HUES6 (cell line): ENCODE measurements around the gene JAZF1.
"Not testable (repeated sequence)": the region's sequence is repeated elsewhere in the genome, so short reads cannot be mapped to it uniquely, and the experiment has no call there.

Source experiments
- H3K27ac ChIP-seq: 2 replicates; pipeline ENCODE4 v1.7.0; 2013; ENCODE audit warnings: low read depth, mild to moderate bottlenecking, low read length, inconsistent platforms
- H3K27me3 ChIP-seq: 2 replicates; pipeline ENCODE4 v1.6.1; 2013; ENCODE audit warnings: low read length; ENCODE audit not compliant: control insufficient read depth, insufficient read depth
- H3K36me3 ChIP-seq: 2 replicates; pipeline ENCODE4 v1.6.1; 2013; ENCODE audit warnings: low read length; ENCODE audit not compliant: control insufficient read depth, insufficient read depth
- H3K4me1 ChIP-seq: 2 replicates; pipeline ENCODE4 v1.6.1; 2013; ENCODE audit warnings: low read length; ENCODE audit not compliant: control insufficient read depth, insufficient read depth
- H3K4me3 ChIP-seq: 2 replicates; pipeline ENCODE4 v1.5.1; 2013; ENCODE audit warnings: low read depth, low read length
- H3K9ac ChIP-seq: one replicate; pipeline ENCODE4 v1.6.1; 2013; ENCODE audit warnings: mild to moderate bottlenecking, low read length
- H3K9me3 ChIP-seq: 2 replicates; pipeline ENCODE4 v1.6.1; 2013; ENCODE audit warnings: low read depth, low read length; ENCODE audit not compliant: control insufficient read depth, insufficient read depth

Gene JAZF1

DNA sequence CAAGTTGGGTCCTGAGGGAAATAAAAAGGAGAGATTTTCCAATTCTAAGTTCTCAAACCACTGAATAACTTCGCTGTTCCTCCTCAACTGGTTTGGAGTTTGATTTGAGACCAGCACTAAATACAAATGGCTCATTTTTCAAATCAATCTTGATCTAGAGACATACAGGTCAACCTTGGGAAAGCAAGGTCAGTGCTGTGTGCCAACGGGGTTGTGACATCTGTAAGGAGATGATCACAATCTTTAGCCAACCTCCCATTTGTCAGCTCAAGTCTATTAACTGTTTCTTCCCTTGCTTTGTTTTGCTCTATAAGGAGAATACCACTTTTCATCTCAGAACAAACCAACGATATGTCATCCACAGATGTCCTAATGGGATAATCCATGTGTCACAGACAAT is 309.5 kb downstream of the JAZF1 start:
- Histone ChIP-seq H3K27me3 (no peaks in the 10 kb centered on the region), H3K4me1 (peaks cover 11% of the 10 kb centered on the region), H3K27ac (no peak overlapping the region), H3K36me3 (no peaks in the 10 kb centered on the region), H3K9me3 (no peaks in the 10 kb centered on the region), H3K9ac (no peak overlapping the region), H3K4me3 (no peak overlapping the region)

DNA sequence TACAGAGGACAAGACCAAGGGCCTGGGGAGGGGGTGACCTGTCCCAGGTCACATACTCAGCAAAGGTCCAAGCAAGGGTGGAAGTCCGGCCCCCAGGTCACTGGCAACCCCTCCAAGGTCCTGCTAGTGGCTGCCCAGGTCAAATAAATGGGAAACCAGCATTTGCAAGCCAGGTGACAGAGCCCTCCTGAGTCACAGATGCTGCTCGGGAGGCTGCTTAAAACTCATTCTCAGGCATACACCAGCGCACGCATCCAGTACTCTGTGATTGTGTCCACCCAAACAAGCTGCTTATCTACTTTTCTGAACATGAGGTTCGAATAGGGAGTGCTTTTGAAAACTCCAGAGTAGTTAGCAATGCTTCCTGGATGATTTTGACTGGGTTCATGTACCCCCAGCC is 310.0 kb downstream of the JAZF1 start:
- H3K9me3 ChIP-seq: no peaks in the 10 kb centered on the region
- no peaks in the 10 kb centered on the region for H3K27me3 ChIP-seq
- H3K4me3 ChIP-seq: no peak overlapping the region
- no peak overlapping the region for H3K27ac ChIP-seq
- H3K4me1 ChIP-seq: peaks cover 11% of the 10 kb centered on the region
- no peaks in the 10 kb centered on the region for H3K36me3 ChIP-seq
- no peak overlapping the region for H3K9ac ChIP-seq

DNA sequence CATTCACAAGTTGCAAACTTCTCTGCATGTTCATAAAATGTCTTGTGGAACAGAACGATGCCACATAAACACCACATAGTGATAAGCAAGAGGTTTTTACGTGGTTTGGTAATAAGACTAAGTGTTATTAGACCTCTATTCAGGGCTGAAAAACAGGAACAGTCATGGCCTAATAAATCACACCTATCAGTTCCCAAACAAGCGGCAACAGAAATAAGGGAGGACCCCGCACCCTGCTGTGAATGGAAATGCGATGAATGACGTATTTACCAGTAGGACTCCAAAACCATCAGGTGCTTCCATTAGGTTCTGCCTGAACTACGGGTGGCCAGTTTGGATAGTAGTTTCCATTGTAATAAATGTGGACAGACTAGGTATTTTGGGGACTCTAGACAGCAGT is 311.5 kb downstream of the JAZF1 start:
- no peak overlapping the region for H3K9ac ChIP-seq
- peaks cover 11% of the 10 kb centered on the region for H3K4me1 ChIP-seq
- H3K27me3 ChIP-seq: no peaks in the 10 kb centered on the region
- H3K27ac ChIP-seq: no peak overlapping the region
- H3K36me3 ChIP-seq: no peaks in the 10 kb centered on the region
- no peak overlapping the region for H3K4me3 ChIP-seq
- H3K9me3 ChIP-seq: no peaks in the 10 kb centered on the region

DNA sequence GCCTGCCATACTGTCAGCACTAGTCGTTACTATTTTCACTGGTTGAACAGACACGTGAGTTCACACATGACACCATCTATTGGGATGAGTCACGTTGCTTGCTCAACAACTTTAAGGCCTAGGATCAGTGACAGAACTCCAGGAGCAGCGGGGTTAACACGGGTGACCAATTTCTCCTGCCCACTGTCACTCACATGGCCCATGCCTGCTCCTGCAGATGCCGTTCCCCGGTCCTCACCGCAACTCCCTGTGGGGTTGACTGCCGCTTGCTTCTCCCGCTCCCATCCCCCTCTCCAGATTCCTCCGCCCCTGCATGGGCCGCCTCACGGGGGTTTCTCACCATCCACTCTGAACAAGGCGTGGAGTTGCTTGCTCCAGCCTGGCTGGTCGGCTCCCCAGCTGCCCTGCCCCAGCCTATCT is 312.5 kb downstream of the JAZF1 start:
- Histone ChIP-seq H3K9ac (no peak overlapping the region), H3K4me1 (peaks cover 11% of the 10 kb centered on the region), H3K36me3 (no peaks in the 10 kb centered on the region), H3K4me3 (no peak overlapping the region), H3K9me3 (no peaks in the 10 kb centered on the region), H3K27ac (no peak overlapping the region), H3K27me3 (no peaks in the 10 kb centered on the region)

DNA sequence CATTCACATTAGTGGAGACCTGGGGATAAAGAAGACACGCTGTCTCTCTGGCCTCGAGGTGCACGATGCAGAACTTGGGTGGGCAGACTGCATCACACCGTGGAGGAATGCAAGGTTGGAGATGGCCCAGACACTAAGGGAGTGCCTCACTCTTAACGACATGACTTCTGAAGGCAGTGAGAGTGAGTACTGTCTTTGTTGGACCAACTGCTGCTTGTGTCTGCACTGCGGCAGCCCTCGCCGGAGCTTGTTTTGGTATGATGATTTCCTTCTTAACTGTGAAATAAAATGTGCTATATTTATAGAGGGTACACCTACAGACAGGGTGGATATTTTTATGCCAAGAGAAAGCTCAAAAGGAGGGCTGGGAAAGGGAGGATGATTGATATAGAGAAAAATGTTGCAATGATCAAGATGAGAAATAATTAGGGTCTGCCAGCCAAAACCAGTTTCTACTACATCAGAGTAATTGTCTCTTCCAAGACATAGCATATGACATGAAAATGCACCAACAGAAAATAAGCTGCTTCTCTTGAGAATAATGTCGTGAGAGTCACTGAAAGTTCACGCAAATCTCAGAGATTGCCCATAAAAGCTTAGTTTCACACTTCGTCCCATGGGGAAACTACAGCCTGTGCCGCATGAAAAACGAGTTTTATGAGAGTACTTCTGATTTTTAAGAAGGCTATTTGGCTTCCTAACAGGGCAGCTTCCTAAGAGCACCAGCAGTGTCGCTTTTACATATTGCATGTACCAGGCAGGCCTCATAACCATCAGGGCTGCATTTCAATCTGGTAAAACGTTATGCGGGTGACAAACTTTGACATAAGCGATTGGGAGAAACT is 313.5 kb downstream of the JAZF1 start:
- Histone ChIP-seq H3K27ac (no peak overlapping the region), H3K27me3 (no peaks in the 10 kb centered on the region), H3K4me1 (peaks cover 11% of the 10 kb centered on the region)

DNA sequence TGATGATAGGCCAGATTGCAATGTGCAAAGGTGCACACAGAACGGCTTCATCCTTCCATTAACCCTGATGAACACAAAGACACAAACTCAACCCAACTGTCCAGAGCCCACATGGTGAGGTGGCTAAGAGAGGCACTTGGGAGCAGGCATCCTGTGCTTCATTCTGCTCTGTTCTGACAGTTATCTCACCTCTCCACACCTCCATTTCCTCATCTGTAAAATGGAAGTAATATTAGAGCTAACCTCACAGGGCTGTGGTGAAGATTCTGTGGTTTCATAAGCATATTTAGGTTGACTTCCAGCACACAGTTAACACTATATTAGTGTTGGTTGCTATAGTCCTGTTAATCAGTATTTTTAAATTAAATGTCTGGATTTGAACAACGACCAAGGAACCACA is 314.3 kb downstream of the JAZF1 start:
- no peaks in the 10 kb centered on the region for H3K27me3 ChIP-seq
- peaks cover 11% of the 10 kb centered on the region for H3K4me1 ChIP-seq
- H3K36me3 ChIP-seq: no peaks in the 10 kb centered on the region
- H3K4me3 ChIP-seq: no peak overlapping the region
- no peak overlapping the region for H3K9ac ChIP-seq
- H3K27ac ChIP-seq: no peak overlapping the region
- no peaks in the 10 kb centered on the region for H3K9me3 ChIP-seq

More for the DNA sequence above, 313.5 kb downstream of the JAZF1 start:
- no peak overlapping the region for H3K9ac ChIP-seq
- no peak overlapping the region for H3K4me3 ChIP-seq
- no peaks in the 10 kb centered on the region for H3K36me3 ChIP-seq
- H3K9me3 ChIP-seq: no peaks in the 10 kb centered on the region

DNA sequence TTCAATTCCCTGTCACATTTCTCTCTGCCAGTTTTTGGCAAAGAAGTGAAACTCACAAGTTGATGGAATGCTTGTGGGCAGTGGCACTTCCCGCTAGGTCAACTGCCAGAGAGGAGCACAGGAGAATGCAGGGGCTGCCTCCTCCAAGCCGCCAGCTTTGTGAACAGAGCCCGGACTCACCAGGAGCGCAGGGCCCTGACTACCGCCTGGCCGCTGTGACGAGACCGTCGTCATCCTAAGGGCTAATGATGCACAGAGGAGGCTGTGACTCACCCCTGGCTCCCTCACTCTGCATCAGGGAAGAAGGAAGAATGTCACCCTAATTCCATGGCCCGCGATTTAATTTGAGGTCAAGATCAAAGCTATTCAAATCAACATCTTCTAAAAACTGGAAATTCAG is 316.7 kb downstream of the JAZF1 start:
- Histone ChIP-seq H3K27me3 (no peaks in the 10 kb centered on the region), H3K9ac (no peak overlapping the region), H3K9me3 (no peaks in the 10 kb centered on the region), H3K27ac (no peak overlapping the region), H3K4me3 (no peak overlapping the region), H3K4me1 (peaks cover 7% of the 10 kb centered on the region), H3K36me3 (no peaks in the 10 kb centered on the region)

DNA sequence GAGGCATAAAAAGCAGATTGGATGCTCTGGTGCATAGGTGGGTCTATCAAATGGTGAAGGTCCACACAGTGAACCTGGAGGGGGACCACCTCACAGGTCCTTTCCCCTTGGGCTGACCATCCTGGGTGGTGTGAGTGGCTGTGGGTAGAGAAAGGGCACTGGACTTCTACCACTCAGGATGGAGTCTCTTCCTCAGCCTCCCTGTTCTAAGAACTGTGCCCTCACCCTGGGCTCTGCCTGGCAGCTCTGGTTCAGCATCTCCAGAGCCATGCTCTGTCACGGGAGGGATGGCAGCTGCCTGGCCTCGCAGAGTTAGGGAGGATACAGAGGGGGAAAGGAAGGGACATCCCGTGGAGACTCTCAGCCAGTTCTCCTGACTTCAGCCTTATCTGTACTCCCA is 318.8 kb downstream of the JAZF1 start:
- no peaks in the 10 kb centered on the region for H3K9me3 ChIP-seq
- H3K27me3 ChIP-seq: no peaks in the 10 kb centered on the region
- no peaks in the 10 kb centered on the region for H3K4me1 ChIP-seq
- no peak overlapping the region for H3K27ac ChIP-seq
- no peak overlapping the region for H3K9ac ChIP-seq
- no peaks in the 10 kb centered on the region for H3K36me3 ChIP-seq
- no peak overlapping the region for H3K4me3 ChIP-seq

DNA sequence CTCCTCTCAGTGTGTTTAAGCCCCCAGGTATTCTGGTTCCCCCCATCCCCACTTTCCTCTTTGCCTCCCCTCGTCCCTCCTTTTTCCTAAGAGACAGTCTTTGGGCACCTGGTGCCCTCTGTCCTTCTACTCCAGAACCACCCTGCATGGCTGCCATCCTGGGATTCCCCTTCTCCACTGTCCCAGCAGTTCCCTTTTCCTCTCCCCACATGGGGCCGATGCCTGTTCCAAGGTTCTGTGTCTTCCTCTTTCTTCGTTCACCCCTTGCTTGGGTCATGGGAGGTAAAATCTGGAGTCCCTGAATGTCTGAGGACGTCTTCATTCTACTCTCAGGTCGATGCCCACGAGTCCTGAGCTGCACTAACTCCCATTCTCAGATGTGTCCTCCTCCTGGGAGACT is 319.8 kb downstream of the JAZF1 start:
- Histone ChIP-seq H3K36me3 (no peaks in the 10 kb centered on the region), H3K27me3 (no peaks in the 10 kb centered on the region), H3K9ac (no peak overlapping the region), H3K9me3 (no peaks in the 10 kb centered on the region), H3K27ac (no peak overlapping the region), H3K4me3 (no peak overlapping the region), H3K4me1 (no peaks in the 10 kb centered on the region)

DNA sequence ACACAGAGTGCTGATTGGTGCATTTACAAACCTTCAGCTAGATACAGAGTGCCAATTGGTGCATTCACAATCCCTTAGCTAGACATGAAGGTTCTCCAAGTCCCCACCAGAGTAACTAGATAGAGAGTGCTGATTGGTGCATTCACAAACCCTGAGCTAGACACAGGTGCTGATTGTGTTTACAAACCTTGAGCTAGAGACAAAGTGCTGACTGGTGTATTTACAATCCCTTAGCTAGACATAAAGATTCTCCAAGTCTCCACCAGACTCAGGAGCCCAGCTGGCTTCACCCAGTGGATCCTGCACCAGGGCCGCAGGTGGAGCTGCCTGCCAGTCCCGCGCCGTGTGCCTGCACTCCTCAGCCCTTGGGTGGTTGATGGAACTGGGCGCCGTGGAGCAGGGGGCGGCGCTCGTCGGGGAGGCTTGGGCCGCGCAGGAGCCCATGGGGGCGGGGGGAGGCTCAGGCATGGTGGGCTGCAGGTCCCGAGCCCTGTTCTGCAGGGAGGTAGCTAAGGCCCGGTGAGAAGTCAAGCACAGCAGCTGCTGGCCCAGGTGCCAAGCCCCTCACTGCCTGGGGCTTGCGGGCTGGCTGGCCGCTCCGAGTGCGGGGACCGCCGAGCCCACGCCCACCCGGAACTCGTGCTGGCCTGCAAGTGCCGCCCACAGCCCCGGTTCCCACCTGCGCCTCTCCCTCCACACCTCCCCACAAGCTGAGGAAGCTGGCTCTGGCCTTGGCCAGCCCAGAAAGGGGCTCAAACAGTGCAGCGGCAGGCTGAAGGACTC is 323.7 kb downstream of the JAZF1 start:
- H3K9ac ChIP-seq, H3K4me3 ChIP-seq, H3K27me3 ChIP-seq, H3K36me3 ChIP-seq, H3K4me1 ChIP-seq, H3K9me3 ChIP-seq, H3K27ac ChIP-seq: not testable (repeated sequence)

DNA sequence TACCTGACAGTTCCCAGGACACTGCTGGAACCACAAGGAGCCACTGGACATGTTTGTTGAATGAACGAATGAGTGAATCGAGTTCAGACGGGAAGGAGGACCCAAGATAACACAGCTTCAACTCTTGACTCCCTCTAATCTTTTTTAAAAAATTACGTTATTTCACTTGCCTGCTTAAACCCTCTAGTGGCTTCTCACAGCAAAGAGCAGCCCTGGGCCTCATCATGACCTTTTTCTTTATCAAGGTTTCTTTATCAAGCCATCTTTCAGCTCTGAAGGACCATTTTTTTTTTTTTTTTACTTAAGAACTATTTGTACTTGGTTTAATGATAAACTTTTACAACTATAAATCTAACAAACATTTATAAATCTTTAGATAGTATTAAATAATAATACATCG is 330.1 kb downstream of the JAZF1 start:
- H3K4me3 ChIP-seq: no peak overlapping the region
- H3K27me3 ChIP-seq: no peaks in the 10 kb centered on the region
- no peaks in the 10 kb centered on the region for H3K9me3 ChIP-seq
- no peak overlapping the region for H3K9ac ChIP-seq
- no peaks in the 10 kb centered on the region for H3K4me1 ChIP-seq
- H3K36me3 ChIP-seq: no peaks in the 10 kb centered on the region
- no peak overlapping the region for H3K27ac ChIP-seq
